ENCODE measurements around the gene PID1.

Gene PID1

GRCh38 chr2:229270551-229271410, at the start of gene PID1:
Gene PID1, minus strand, starts transcription at chr2:229271287. Its CDS starts 244 bp downstream, at chr2:229271043.
- in situ Hi-C loops (cut with MboI; ENCODE audit: low sequenced_read_pairs) = no loop called here

- in situ Hi-C loops (cut with MboI; ENCODE audit: low sequenced_read_pairs) = no loop called here
Observed at GRCh38 chr2:229319558-229319957, 48.5 kb upstream of the PID1 start.

- in situ Hi-C loops (cut with MboI; ENCODE audit: low sequenced_read_pairs) = no loop called here
Observed at GRCh38 chr2:229314117-229314516, 43.0 kb upstream of the PID1 start.

GRCh38 chr2:229313591-229313990, 42.5 kb upstream of the PID1 start:
- in situ Hi-C loops (cut with MboI; ENCODE audit: low sequenced_read_pairs) = no loop called here

GRCh38 chr2:229301237-229301636, 30.1 kb upstream of the PID1 start:
- in situ Hi-C loops (cut with MboI; ENCODE audit: low sequenced_read_pairs) = no loop called here

- in situ Hi-C loops (cut with MboI; ENCODE audit: low sequenced_read_pairs) = no loop called here
Observed at GRCh38 chr2:229300790-229301189, 29.7 kb upstream of the PID1 start.

- in situ Hi-C loops (cut with MboI; ENCODE audit: low sequenced_read_pairs) = no loop called here
Observed at GRCh38 chr2:229300371-229300770, 29.3 kb upstream of the PID1 start.

GRCh38 chr2:229297247-229297646, 26.2 kb upstream of the PID1 start:
- in situ Hi-C loops (cut with MboI; ENCODE audit: low sequenced_read_pairs) = no loop called here

- in situ Hi-C loops (cut with MboI; ENCODE audit: low sequenced_read_pairs) = no loop called here
Observed at GRCh38 chr2:229296536-229296935, 25.4 kb upstream of the PID1 start.

- in situ Hi-C loops (cut with MboI; ENCODE audit: low sequenced_read_pairs) = no loop called here
Observed at GRCh38 chr2:229296016-229296415, 24.9 kb upstream of the PID1 start.

- in situ Hi-C loops (cut with MboI; ENCODE audit: low sequenced_read_pairs) = no loop called here
Observed at GRCh38 chr2:229287823-229288222, 16.7 kb upstream of the PID1 start.

- in situ Hi-C loops (cut with MboI; ENCODE audit: low sequenced_read_pairs) = no loop called here
Observed at GRCh38 chr2:229282758-229283546, 11.9 kb upstream of the PID1 start.

- in situ Hi-C loops (cut with MboI; ENCODE audit: low sequenced_read_pairs) = no loop called here
Observed at GRCh38 chr2:229279516-229279915, 8.4 kb upstream of the PID1 start.

- in situ Hi-C loops (cut with MboI; ENCODE audit: low sequenced_read_pairs) = no loop called here
Observed at GRCh38 chr2:229275506-229275905, 4.4 kb upstream of the PID1 start.

GRCh38 chr2:229273723-229274338, 2.7 kb upstream of the PID1 start:
- in situ Hi-C loops (cut with MboI; ENCODE audit: low sequenced_read_pairs) = no loop called here

- in situ Hi-C loops (cut with MboI; ENCODE audit: low sequenced_read_pairs) = no loop called here
Observed at GRCh38 chr2:229273006-229273722, 2.1 kb upstream of the PID1 start.

- in situ Hi-C loops (cut with MboI; ENCODE audit: low sequenced_read_pairs) = no loop called here
Observed at GRCh38 chr2:229269941-229270340, 1.1 kb downstream of the PID1 start.

GRCh38 chr2:229269146-229269545, 1.9 kb downstream of the PID1 start:
- in situ Hi-C loops (cut with MboI; ENCODE audit: low sequenced_read_pairs) = no loop called here

- in situ Hi-C loops (cut with MboI; ENCODE audit: low sequenced_read_pairs) = no loop called here
Observed at GRCh38 chr2:229268626-229269025, 2.5 kb downstream of the PID1 start.

GRCh38 chr2:229267080-229267479, 4.0 kb downstream of the PID1 start:
- in situ Hi-C loops (cut with MboI; ENCODE audit: low sequenced_read_pairs) = no loop called here

- in situ Hi-C loops (cut with MboI; ENCODE audit: low sequenced_read_pairs) = no loop called here
Observed at GRCh38 chr2:229265727-229266126, 5.4 kb downstream of the PID1 start.
